K562 (cell line): ENCODE results near the gene TCEANC. TPM values are rescaled to one million over a fixed set of nuclear protein-coding genes. Genes with fewer than 3 reads are reported as not detected.

Experiments used
- ATAC-seq: fragments of 200-7000 bp; cut with Tn5 transposase; 3 replicates; pipeline ENCODE4 v1.9.1; 2020; ENCODE audit warnings: moderate library complexity
- Bru-seq: library from RNA; stranded (reverse); fragments of 400-500 nt; gene quantifications from one replicate; lab custom pipeline; 2021; lab: Mats Ljungman, UMichigan
- BruChase-seq, 2 experiments: library from RNA; stranded (reverse); fragments of 400-500 nt; gene quantifications; one replicate each; lab custom pipeline; 2021; lab: Mats Ljungman, UMichigan
- BruUV-seq: library from RNA; stranded (reverse); fragments of 400-500 nt; replicated peaks from 2 replicates; lab custom pipeline; 2021; lab: Mats Ljungman, UMichigan
- CTCF ChIA-PET: fragments of 300-600 bp; formaldehyde crosslinking; extraction: SDS; loops from one replicate; lab custom pipeline; 2021; ENCODE audit warnings: low intra/inter-chr PET ratio; lab: Yijun Ruan, JAX
- POLR2A ChIA-PET: fragments of 300-600, 350-650 bp; sonication (Branson Sonifier 250); formaldehyde crosslinking; extraction: SDS; loops from one replicate; lab custom pipeline; 2021; ENCODE audit warnings: antibody characterized with exemption, inconsistent platforms; lab: Yijun Ruan, JAX
- DNase-seq, 4 experiments: peaks; one replicate each; pipeline versions ENCODE4 v3.0.0 to v3.0.0-alpha.2; 2011 to 2018; ENCODE audit warnings: low spot score in 3 of 4, mixed read lengths in 3 of 4; ENCODE audit errors: extremely low read depth in 1 of 4
- FAIRE-seq: peaks from 2 replicates; lab custom pipeline; 2011; peaks lifted over from hg19 to GRCh38; lab: Jason Lieb, UNC
- H2AFZ ChIP-seq: 2 replicates; pipeline ENCODE4 v1.6.0; 2011; ENCODE audit warnings: low read depth, low read length, control low read depth, inconsistent platforms
- H3K27ac ChIP-seq: fragments of 200-600 bp; 3 replicates; pipeline ENCODE4 v1.8.0; 2011; ENCODE audit warnings: low read depth, mild to moderate bottlenecking, control low read depth, inconsistent platforms, low read length, moderate library complexity, mixed read lengths; ENCODE audit errors: extremely low read depth
- H3K27me3 ChIP-seq, 2 experiments: fragments of 300-600 bp in 1 of 2; 2 replicates in 1 of 2; 3 replicates in 1 of 2; pipeline versions ENCODE4 v1.6.0 to v1.8.0; 2011; ENCODE audit warnings: inconsistent platforms in 2 of 2, low read length in 2 of 2, mild to moderate bottlenecking in 1 of 2, mixed read lengths in 1 of 2, moderate library complexity in 1 of 2; ENCODE audit not compliant: control insufficient read depth in 2 of 2, insufficient read depth in 2 of 2
- H3K36me3 ChIP-seq: fragments of 300-600 bp; 3 replicates; pipeline ENCODE4 v1.8.0; 2011; ENCODE audit warnings: mild to moderate bottlenecking, low read length, inconsistent platforms; ENCODE audit not compliant: control insufficient read depth, insufficient read depth
- H3K4me1 ChIP-seq, 2 experiments: fragments of 200-600 bp in 1 of 2; replicated peaks in 1 of 2; 2 replicates in 1 of 2; 3 replicates in 1 of 2; pipeline versions ENCODE4 v1.5.1 to v1.8.0; 2011; ENCODE audit warnings: inconsistent platforms in 2 of 2, low read length in 2 of 2, mild to moderate bottlenecking in 1 of 2, mixed read lengths in 1 of 2, moderate library complexity in 1 of 2; ENCODE audit not compliant: control insufficient read depth in 2 of 2, insufficient read depth in 2 of 2
- H3K4me2 ChIP-seq: 2 replicates; pipeline ENCODE4 v1.6.1; 2011; ENCODE audit warnings: low read length, control low read depth, inconsistent platforms, mixed read lengths; ENCODE audit not compliant: insufficient read depth
- H3K4me3 ChIP-seq: fragments of 200-600 bp; sonication (generic), shearing (Covaris generic); 2 replicates; pipeline ENCODE4 v1.5.1; 2016; ENCODE audit warnings: control low read depth, inconsistent platforms
- H3K79me2 ChIP-seq: fragments of 200-600 bp; 3 replicates; pipeline ENCODE4 v1.8.0; 2011; ENCODE audit warnings: low read length, inconsistent platforms; ENCODE audit not compliant: control insufficient read depth, insufficient read depth
- H3K9ac ChIP-seq, 2 experiments: 2 replicates each; pipeline versions ENCODE4 v1.6.0 to v1.6.1; 2011; ENCODE audit warnings: low read depth in 2 of 2, low read length in 2 of 2, control low read depth in 1 of 2, inconsistent platforms in 1 of 2, mild to moderate bottlenecking in 1 of 2, mixed read lengths in 1 of 2; ENCODE audit not compliant: insufficient read depth in 1 of 2
- H3K9me1 ChIP-seq: one replicate; pipeline ENCODE4 v1.6.0; 2011; ENCODE audit warnings: inconsistent platforms, mild to moderate bottlenecking, low read length, moderate library complexity; ENCODE audit not compliant: control insufficient read depth, insufficient read depth
- H3K9me3 ChIP-seq: replicated peaks from 2 replicates; pipeline ENCODE4 v1.5.1; 2011; ENCODE audit warnings: low read depth, low read length, inconsistent platforms; ENCODE audit not compliant: control insufficient read depth, insufficient read depth
- H4K20me1 ChIP-seq: replicated peaks from 2 replicates; pipeline ENCODE4 v1.6.1; 2011; ENCODE audit warnings: low read length, inconsistent platforms, mixed read lengths; ENCODE audit not compliant: control insufficient read depth, insufficient read depth
- COPS2 ChIP-seq: fragments of 450-650 bp; conservative IDR thresholded peaks from 2 replicates; pipeline ENCODE4 v1.6.1; 2016; ENCODE audit warnings: mild to moderate bottlenecking, moderate library complexity
- ELF1 ChIP-seq: fragments of 200-800 bp; sonication (Bioruptor generic); IDR thresholded peaks from 2 replicates; pipeline ENCODE4 v1.6.1; 2016; ENCODE audit warnings: missing genetic modification characterization, missing compliant biosample characterization
- GTF2E2 ChIP-seq: fragments of 200-800 bp; sonication (Bioruptor generic); IDR thresholded peaks from 2 replicates; pipeline ENCODE4 v1.6.1; 2016; ENCODE audit warnings: missing genetic modification characterization, missing compliant biosample characterization
- NFIC ChIP-seq: fragments of 450-650 bp; IDR thresholded peaks from 2 replicates; pipeline ENCODE4 v1.6.1; 2017; ENCODE audit warnings: mild to moderate bottlenecking, inconsistent platforms
- PHF20 ChIP-seq: fragments of 450-650 bp; IDR thresholded peaks from 2 replicates; pipeline ENCODE4 v1.6.1; 2018; ENCODE audit not compliant: partially characterized antibody
- ZNF766 ChIP-seq: fragments of 200-800 bp; sonication (Bioruptor generic); conservative IDR thresholded peaks from 2 replicates; pipeline ENCODE4 v1.6.1; 2016; ENCODE audit warnings: missing genetic modification characterization, missing compliant biosample characterization
- WGBS: fragments of 100-300 bp; shearing (Covaris generic); methylation state at CpG from one replicate; pipeline ENCODE4 v1.1.6; 2016; ENCODE audit warnings: low coverage, mixed read lengths; ENCODE audit not compliant: insufficient coverage; ENCODE audit errors: missing lambda C conversion rate; 5-methylcytosine and 5-hydroxymethylcytosine counted together
- in situ Hi-C: fragments of 300-500 bp; cut with MboI; formaldehyde crosslinking; loops from 4 replicates; pipeline ENCODE4 v1.15.0; 2018; ENCODE audit warnings: inconsistent platforms, mixed read lengths
- intact Hi-C: fragments of 100-400 bp; cut with micrococcal nuclease; formaldehyde crosslinking; loops from 2 replicates; pipeline ENCODE4 v1.14.2; 2022
- long read RNA-seq, 3 experiments: library from polyadenylated mRNA in 2 of 3; library from RNA in 1 of 3; unstranded in 2 of 3; stranded (forward) in 1 of 3; transcript quantifications; one replicate each; pipeline ENCODE4 v2.0.0, GENCODE V29; 2019 to 2022
- polyA minus RNA-seq, 3 experiments: library from RNA; depleted of rRNA, polyadenylated mRNA; stranded (reverse); fragments of >200 nt; gene quantifications; 2 replicates each; pipeline ENCODE4 v1.2.3, GENCODE V29; 2011
- polyA plus RNA-seq, 8 experiments: library from polyadenylated mRNA; depleted of rRNA in 4 of 8; stranded (reverse) in 5 of 8; unstranded in 3 of 8; fragments of >200 nt; fragmentation: Nextera tagmentation in 2 of 8; fragmentation: Illumina TruSeq in 1 of 8; extraction: Ambion mirVana in 2 of 8; extraction: Trizol in 1 of 8; gene quantifications; 2 replicates each; pipeline versions ENCODE4 v1.2.1 to v1.2.3, GENCODE V29; 2011 to 2014; ENCODE audit warnings: inconsistent platforms in 1 of 8, missing spikeins in 1 of 8
- total RNA-seq, 7 experiments: library from RNA; depleted of rRNA in 6 of 7; stranded (reverse); fragments of >200 nt in 6 of 7; fragmentation: Illumina TruSeq in 2 of 7; extraction: Trizol in 2 of 7; gene quantifications; 2 replicates each; pipeline versions ENCODE4 v1.2.1 to v1.2.3, GENCODE V29; 2011 to 2021; ENCODE audit warnings: low replicate concordance in 1 of 7
- TF ChIP-seq, protein P1 (sequence below): fragments of 250-450 bp; sonication (Bioruptor Pico); IDR thresholded peaks from 2 replicates; pipeline ENCODE4 v1.6.1; 2021; ENCODE audit warnings: mild to moderate bottlenecking
- TF ChIP-seq, protein P2 (sequence below): fragments of 250-450 bp; sonication (Bioruptor Pico); IDR thresholded peaks from 2 replicates; pipeline ENCODE4 v1.5.0; 2020; ENCODE audit warnings: mild to moderate bottlenecking, borderline replicate concordance
- TF ChIP-seq, protein P3 (sequence below), 2 experiments: IDR thresholded peaks; 2 replicates each; pipeline ENCODE4 v1.6.1; 2011; ENCODE audit warnings: borderline replicate concordance in 1 of 2, control low read depth in 1 of 2, low read depth in 1 of 2, low read length in 1 of 2, mild to moderate bottlenecking in 1 of 2, mixed read lengths in 1 of 2, moderate library complexity in 1 of 2; ENCODE audit not compliant: insufficient read depth in 1 of 2, insufficient read length in 1 of 2, poor library complexity in 1 of 2, severe bottlenecking in 1 of 2; ENCODE audit errors: extremely low read depth in 1 of 2

TCEANC gene, protein sequence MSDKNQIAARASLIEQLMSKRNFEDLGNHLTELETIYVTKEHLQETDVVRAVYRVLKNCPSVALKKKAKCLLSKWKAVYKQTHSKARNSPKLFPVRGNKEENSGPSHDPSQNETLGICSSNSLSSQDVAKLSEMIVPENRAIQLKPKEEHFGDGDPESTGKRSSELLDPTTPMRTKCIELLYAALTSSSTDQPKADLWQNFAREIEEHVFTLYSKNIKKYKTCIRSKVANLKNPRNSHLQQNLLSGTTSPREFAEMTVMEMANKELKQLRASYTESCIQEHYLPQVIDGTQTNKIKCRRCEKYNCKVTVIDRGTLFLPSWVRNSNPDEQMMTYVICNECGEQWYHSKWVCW
- 3.6 and 6.2 TPM in 2 replicates for total RNA-seq (2011; cell fraction: chromatin; rRNA removed; ENCODE audit: low replicate concordance)
- 2.2 and 2.9 TPM in 2 replicates for total RNA-seq (2011; cell fraction: nucleolus; rRNA removed)
- 3.7 and 5.6 TPM in 2 replicates for total RNA-seq (2011; cell fraction: nucleoplasm; rRNA removed)
- total RNA-seq (2014; rRNA removed) (0.98 and 1.2 TPM in 2 replicates), total RNA-seq (2014; rRNA removed; fragmentation: Illumina TruSeq; extraction: Trizol) (2.2 and 2.4 TPM in 2 replicates), total RNA-seq (2015; rRNA removed; fragmentation: Illumina TruSeq; extraction: Trizol) (2.0 and 2.2 TPM in 2 replicates), total RNA-seq (2021) (1.5 and 1.9 TPM in 2 replicates), polyA plus RNA-seq (2011; rRNA removed) (2.5 and 2.8 TPM in 2 replicates), polyA plus RNA-seq (2014; fragmentation: Illumina TruSeq; extraction: Trizol) (1.7 and 2.0 TPM in 2 replicates), polyA plus RNA-seq (2014; fragmentation: Nextera tagmentation; extraction: Ambion mirVana) (1 to 10 TPM; 2.0 to 2.3 TPM), polyA plus RNA-seq (2014; rRNA removed) (1.6 and 1.7 TPM in 2 replicates), polyA minus RNA-seq (2011; rRNA and poly(A)+ RNA removed) (3.5 and 7.0 TPM in 2 replicates), Bru-seq, nascent RNA (percentile 52 among the genes with signal in this experiment), BruChase-seq, experiment 1, labeled RNA remaining after a 2-hour chase (percentile 51 among the genes with signal in this experiment), BruChase-seq, experiment 2, labeled RNA remaining after a 6-hour chase (percentile 55 among the genes with signal in this experiment)
- 0.48 and 0.88 TPM in 2 replicates for polyA plus RNA-seq (2011; cell fraction: cytosol; rRNA removed)
- polyA plus RNA-seq (2011; cell fraction: nucleus; rRNA removed): 1.5 and 3.1 TPM in 2 replicates
- 0.91 and 1.6 TPM in 2 replicates for polyA plus RNA-seq (2012)
- 0.91 and 1.0 TPM in 2 replicates for polyA minus RNA-seq (2011; cell fraction: cytosol; rRNA and poly(A)+ RNA removed)
- polyA minus RNA-seq (2011; cell fraction: nucleus; rRNA and poly(A)+ RNA removed): 0.94 and 4.8 TPM in 2 replicates
- long read RNA-seq, experiment 1, partial matches to known transcripts: 3 of 10 reads
- long read RNA-seq, experiment 1, other reads (novel, unspliced or antisense): 7 of 10 reads
- long read RNA-seq, experiment 2, partial matches to known transcripts: 0 of 1 reads
- long read RNA-seq, experiment 2, other reads (novel, unspliced or antisense): 1 of 1 reads
- long read RNA-seq, experiment 3: 0 reads

DNA sequence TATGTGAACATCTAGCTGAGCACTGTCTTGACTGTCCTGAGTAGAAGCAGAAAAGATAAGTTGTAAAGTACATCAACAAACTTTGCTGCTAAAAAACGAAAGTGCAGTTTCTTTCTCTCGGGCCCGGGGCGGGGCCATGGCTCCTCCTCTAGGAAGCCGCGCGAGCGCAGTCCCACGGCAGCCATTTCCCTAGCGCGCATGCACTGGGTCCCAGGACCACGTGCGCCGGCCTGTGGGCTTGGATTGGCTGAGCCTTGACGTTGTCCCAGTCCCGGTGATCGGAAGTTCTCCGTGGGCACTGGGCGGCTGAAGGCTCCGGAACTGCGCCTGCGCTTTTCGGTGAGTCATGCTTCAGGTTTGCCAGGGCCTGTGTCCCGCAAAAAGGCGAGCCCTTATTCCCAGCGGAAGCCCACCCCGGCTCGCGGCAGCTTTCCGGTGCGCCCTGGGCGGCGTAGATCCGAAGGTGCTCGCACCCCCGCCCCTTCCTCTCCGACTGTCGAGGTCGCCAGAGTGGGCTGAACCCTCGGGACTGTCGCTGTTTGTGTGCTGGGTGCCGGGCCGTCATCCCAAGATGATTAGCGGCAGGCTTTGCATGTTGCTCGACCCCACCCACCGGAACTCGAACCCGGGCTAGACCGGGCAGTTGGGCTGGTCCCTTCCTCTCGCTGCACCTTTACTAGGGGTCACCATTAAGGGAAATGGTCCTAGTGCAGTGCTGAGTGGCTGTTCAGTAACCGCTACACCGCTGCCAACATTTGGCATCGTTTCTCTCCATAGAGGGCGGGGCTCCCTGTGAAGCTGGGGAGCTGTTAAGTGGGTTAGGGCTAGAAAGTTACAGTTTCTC, at the start of gene TCEANC:
TSS of gene TCEANC (plus strand) at position 292 of the 844 bp plus-strand sequence. CDS start 9,368 bp downstream, outside the sequence.
- Histone ChIP-seq H3K4me1 (peaks cover 8 to 38% of the 10 kb centered on the region in 2 experiments), H2AFZ (peak within 1 kb of the TSS; percentile 95), H3K9me1 (no peaks in the 10 kb centered on the region), H3K27ac (peak within 1 kb of the TSS; percentile 82), H4K20me1 (no peaks in the 10 kb centered on the region), H3K79me2 (peaks cover 16% of the 10 kb centered on the region), H3K9me3 (peaks cover 9% of the 10 kb centered on the region), H3K9ac (peak within 1 kb of the TSS; percentile 93), H3K4me3 (peak within 1 kb of the TSS; percentile 67), H3K27me3 (no peaks in the 10 kb centered on the region), H3K4me2 (peak within 1 kb of the TSS; percentile 83), H3K36me3 (no peaks in the 10 kb centered on the region)
- TSS peak; percentile 77 for BruUV-seq
- peak; percentile 97 for ATAC-seq
- intact Hi-C loops: loop anchor here (1.0 to 2.0 kb wide), 3 partner anchors 16 to 378 kb away; partner anchors contain the start of genes OFD1 and TRAPPC2
- WGBS: under 1% methylated on average over 52 of the region's 54 CpGs
- ChIA-PET CTCF (no interaction called here), POLR2A (interaction anchor here (0.5 to 0.7 kb wide), 2 partner anchors 16 to 46 kb away, joined by 3 read pairs; no protein-coding TSS in a partner anchor)
- DNase-seq: peak; percentile 92 to 97 (median 93)
- peak; percentile 92 for FAIRE-seq
- in situ Hi-C loops: loop anchor here (5.0 to 25.0 kb wide), 3 partner anchors 94 to 691 kb away; partner anchors contain the start of gene GEMIN8
- TF ChIP-seq, protein P1, sequence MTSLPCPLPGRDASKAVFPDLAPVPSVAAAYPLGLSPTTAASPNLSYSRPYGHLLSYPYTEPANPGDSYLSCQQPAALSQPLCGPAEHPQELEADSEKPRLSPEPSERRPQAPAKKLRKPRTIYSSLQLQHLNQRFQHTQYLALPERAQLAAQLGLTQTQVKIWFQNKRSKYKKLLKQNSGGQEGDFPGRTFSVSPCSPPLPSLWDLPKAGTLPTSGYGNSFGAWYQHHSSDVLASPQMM (CRISPR knock-in tag): no peak
- TF ChIP-seq ZNF766 (CRISPR knock-in tag) (no peak), PHF20 (peak; percentile 41), ELF1 (tag) (no peak; the same call in none of the 2 replicates), COPS2 (no peak), GTF2E2 (no peak), NFIC (peak; percentile 59; the same call in 1 of the 2 replicates)
- TF ChIP-seq, protein P2, sequence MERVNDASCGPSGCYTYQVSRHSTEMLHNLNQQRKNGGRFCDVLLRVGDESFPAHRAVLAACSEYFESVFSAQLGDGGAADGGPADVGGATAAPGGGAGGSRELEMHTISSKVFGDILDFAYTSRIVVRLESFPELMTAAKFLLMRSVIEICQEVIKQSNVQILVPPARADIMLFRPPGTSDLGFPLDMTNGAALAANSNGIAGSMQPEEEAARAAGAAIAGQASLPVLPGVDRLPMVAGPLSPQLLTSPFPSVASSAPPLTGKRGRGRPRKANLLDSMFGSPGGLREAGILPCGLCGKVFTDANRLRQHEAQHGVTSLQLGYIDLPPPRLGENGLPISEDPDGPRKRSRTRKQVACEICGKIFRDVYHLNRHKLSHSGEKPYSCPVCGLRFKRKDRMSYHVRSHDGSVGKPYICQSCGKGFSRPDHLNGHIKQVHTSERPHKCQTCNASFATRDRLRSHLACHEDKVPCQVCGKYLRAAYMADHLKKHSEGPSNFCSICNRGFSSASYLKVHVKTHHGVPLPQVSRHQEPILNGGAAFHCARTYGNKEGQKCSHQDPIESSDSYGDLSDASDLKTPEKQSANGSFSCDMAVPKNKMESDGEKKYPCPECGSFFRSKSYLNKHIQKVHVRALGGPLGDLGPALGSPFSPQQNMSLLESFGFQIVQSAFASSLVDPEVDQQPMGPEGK (CRISPR knock-in tag): no peak
- TF ChIP-seq, protein P3, sequence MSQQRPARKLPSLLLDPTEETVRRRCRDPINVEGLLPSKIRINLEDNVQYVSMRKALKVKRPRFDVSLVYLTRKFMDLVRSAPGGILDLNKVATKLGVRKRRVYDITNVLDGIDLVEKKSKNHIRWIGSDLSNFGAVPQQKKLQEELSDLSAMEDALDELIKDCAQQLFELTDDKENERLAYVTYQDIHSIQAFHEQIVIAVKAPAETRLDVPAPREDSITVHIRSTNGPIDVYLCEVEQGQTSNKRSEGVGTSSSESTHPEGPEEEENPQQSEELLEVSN (IDR thresholded peaks at IDR 0.05; ENCODE audit: borderline replicate concordance in 1 of 2, extremely low read depth in 1 of 2, insufficient read depth in 1 of 2, insufficient read length in 1 of 2, low read depth in 1 of 2, low read length in 1 of 2, poor library complexity in 1 of 2, severe bottlenecking in 1 of 2): peak; percentile 68 to 80
